Fibroblast of mammary gland (primary cell): ENCODE results near the gene PYY.
"Not testable (repeated sequence)": the region's sequence is repeated elsewhere in the genome, so short reads cannot be mapped to it uniquely, and the experiment has no call there.

Source experiments
- DNase-seq: peaks from one replicate; pipeline ENCODE4 v3.0.0-alpha.2; 2010; ENCODE audit warnings: low read depth
- H3K4me3 ChIP-seq: 2 replicates; pipeline ENCODE4 v1.5.1; 2011; ENCODE audit warnings: low read depth, mild to moderate bottlenecking, low read length, moderate library complexity; ENCODE audit not compliant: control insufficient read depth
- CTCF ChIP-seq: conservative IDR thresholded peaks from 2 replicates; pipeline ENCODE4 v1.5.1; 2011; ENCODE audit warnings: low read depth, low read length, inconsistent platforms; ENCODE audit not compliant: control insufficient read depth, insufficient read depth

The PYY gene

DNA sequence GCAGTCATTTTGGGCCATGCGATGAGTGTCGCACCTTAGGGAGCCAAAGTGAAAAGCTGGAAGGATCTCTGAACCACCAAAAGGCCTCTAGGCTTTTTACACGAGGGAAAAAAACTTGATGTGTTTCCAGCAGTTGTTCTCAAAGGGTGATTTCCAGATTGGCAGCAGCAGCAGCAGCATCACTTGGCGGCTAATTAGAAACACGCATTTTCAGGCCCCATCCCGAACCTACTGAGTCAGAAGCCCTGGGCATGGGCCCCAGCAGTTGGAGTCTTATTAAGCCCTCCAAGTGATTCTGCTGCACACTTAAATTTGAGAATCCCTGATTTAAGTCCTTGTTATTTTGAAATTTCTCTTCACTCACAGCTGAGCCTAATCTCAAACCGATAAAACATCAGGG lies 25.3 kb upstream of the PYY start:
- DNase-seq, result peak; percentile 68
- no peak for TF ChIP-seq CTCF
- H3K4me3 ChIP-seq, result no peak overlapping the region

- no peak for DNase-seq
- no peak overlapping the region for H3K4me3 ChIP-seq
- no peak for TF ChIP-seq CTCF
Measured at GRCh38 chr17:43978078-43978477, 24.3 kb upstream of the PYY start.

DNA sequence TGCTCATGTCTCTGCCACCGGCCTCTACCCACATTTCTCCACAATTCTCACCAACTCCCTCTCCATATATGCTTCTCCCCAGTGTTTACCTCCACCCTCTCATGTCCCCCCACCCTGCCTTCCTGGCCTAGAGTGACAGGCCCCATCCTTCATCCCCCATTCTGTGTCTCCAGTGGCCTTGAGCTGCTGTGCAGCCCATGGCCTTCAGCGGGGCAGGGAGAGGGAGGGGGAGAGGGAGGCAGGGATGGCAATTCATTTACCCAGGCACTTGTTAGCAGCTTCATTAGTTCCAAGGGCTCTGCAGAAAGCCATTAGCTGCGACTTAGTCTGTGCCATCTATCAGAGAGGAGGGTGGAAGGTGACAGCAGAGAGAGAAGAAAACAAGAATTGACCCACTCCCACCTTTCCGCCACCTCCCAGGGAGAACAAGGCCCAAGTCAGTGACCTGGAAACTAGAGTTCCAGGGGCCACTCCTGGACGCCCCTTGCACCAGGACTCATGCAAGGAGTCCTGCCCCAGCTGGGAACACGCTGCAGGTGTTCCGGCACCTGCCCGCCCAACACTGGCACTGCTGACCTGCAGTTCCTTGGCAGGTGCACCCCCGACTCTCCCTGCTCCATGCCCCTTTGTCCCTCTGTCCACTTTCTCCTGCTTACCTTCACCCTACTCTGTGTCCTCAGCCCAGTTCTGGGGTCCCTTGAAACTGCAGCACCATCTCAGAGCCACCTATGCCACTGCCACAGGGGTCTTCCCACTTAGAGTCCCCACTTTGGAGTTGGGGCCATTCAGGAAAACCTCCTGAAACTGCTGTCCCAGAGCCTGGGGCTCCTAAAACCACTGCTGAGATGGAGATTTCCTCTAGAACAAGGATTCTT lies 23.5 kb upstream of the PYY start:
- no peak for DNase-seq
- no peak for TF ChIP-seq CTCF
- H3K4me3 ChIP-seq, result no peak overlapping the region

GRCh38 chr17:43975898-43976297 lies 22.2 kb upstream of the PYY start:
- no peak for TF ChIP-seq CTCF
- no peak for DNase-seq
- no peak overlapping the region for H3K4me3 ChIP-seq

GRCh38 chr17:43974382-43975266 lies 20.9 kb upstream of the PYY start:
- no peak for TF ChIP-seq CTCF
- no peak overlapping the region for H3K4me3 ChIP-seq
- DNase-seq, result no peak

DNA sequence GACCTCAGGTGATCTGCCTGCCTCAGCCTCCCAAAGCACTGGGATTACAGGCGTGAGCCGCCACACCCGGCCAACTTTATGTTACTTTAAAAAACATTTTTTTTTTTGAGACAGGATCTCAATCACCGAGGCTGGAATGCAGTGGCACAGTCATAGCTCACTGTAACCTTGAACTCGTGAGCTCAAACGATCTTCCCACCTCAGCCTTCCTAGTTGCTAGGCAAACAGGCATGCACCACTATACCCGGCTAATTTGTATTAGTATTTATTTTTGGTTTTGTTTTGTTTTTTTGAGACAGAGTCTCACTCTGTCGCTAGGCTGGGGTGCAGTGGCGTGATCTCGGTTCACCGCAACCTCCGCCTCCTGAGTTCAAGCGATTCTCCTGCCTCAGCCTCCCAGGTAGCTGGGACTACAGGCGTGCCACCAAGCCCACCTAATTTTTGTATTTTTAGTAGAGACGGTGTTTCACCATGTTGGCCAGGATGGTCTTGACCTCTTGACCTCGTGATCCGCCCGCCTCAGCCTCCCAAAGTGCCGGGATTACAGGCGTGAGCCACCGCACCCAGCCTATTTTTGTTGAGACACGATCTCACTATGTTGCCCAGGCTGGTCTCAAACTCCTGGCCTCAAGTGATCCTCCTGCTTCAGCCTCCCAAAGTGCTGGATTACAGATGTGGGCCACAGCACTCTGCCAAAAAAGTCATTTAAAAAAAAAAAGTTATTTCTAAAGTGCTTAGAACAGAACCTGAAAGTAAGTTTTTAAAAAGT lies 18.9 kb upstream of the PYY start:
- not testable (repeated sequence) for DNase-seq, H3K4me3 ChIP-seq

GRCh38 chr17:43971436-43971835 lies 17.7 kb upstream of the PYY start:
- DNase-seq, result not testable (repeated sequence)

More at GRCh38 chr17:43971436-43971835, 17.7 kb upstream of the PYY start:
- not testable (repeated sequence) for H3K4me3 ChIP-seq
